ENCODE measurements around the gene ATCAY. TPM values are rescaled to one million over a fixed set of nuclear protein-coding genes. Genes with fewer than 3 reads are reported as not detected.

The ATCAY gene
- polyA plus RNA-seq, 3 donors, result not detected

DNA sequence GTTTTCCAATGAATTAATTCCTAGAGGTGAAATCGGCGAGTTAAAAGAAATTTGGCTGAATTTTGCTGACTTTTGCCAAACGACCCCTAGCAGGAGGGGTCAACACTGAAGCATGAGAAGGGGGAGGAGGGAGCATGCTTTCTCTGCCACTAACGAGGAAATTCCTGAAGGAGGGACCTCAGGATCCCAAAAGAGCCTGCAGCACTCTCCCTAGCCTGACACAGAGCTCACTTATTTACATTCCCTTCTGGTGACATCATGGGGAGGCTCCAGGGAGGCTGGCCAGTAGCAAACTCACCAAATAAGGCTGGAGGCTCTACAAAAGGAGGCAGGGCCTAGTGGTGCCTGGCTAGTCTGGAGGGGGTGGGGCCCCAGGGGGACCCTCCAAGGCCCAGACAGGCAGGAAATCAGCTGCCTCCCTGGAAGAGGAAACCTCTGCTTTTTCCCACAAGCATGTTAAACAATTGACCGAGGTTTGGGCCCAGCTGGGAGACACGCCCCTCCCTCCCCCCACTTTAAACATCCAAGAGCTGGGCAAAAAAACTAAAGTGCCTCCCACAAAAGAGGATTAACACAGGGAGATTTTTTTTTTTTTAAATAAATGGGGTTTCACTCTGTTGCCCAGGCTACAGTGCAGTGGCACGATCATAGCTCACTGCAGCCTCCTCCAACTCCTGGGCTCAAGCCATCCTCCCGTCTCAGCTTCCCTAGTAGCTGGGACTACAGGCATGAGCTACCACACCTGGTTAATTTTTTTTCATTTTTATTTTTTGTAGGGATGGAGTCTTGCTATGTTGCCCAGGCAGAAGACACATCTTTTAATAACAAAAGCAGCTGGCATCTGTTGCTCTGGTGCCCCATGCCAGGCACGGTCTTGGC, 88.3 kb downstream of the ATCAY start:
- Histone ChIP-seq H3K4me2 (replicated peaks; ENCODE audit: extremely low read depth, low read length, poor library complexity, severe bottlenecking) (no peak overlapping the region), H3K36me3 (replicated peaks in 1 of 2; ENCODE audit: control insufficient read depth in 1 of 2, insufficient read depth in 2 of 2, low read length in 2 of 2) (peaks cover 47 to 58% of the 10 kb centered on the region in 2 donors)

More for the DNA sequence above, 88.3 kb downstream of the ATCAY start:
- Mint-ChIP-seq H3K27me3 (ENCODE audit: low read depth in 3 of 3) (peaks cover 0 to 2% (median 2%) of the 10 kb centered on the region in 3 donors), H3K4me3 (no peak overlapping the region), H3K9me3 (no peaks in the 10 kb centered on the region), H3K27ac (peak overlapping the region in 2 of 7 donors; percentile 26 to 40), H3K36me3 (peaks cover 34 to 56% of the 10 kb centered on the region in 2 donors), H3K4me1 (peaks cover 16% of the 10 kb centered on the region)
- H3K79me2 ChIP-seq (ENCODE audit: insufficient read depth, low read length), result peaks cover 37% of the 10 kb centered on the region
- TF ChIP-seq, protein P1, sequence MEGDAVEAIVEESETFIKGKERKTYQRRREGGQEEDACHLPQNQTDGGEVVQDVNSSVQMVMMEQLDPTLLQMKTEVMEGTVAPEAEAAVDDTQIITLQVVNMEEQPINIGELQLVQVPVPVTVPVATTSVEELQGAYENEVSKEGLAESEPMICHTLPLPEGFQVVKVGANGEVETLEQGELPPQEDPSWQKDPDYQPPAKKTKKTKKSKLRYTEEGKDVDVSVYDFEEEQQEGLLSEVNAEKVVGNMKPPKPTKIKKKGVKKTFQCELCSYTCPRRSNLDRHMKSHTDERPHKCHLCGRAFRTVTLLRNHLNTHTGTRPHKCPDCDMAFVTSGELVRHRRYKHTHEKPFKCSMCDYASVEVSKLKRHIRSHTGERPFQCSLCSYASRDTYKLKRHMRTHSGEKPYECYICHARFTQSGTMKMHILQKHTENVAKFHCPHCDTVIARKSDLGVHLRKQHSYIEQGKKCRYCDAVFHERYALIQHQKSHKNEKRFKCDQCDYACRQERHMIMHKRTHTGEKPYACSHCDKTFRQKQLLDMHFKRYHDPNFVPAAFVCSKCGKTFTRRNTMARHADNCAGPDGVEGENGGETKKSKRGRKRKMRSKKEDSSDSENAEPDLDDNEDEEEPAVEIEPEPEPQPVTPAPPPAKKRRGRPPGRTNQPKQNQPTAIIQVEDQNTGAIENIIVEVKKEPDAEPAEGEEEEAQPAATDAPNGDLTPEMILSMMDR (IDR thresholded peaks at IDR 0.05), result no peak
- no peak for DNase-seq
- no peaks in the 10 kb centered on the region for H3K9me3 ChIP-seq (replicated peaks in 1 of 2; ENCODE audit: control insufficient read depth in 1 of 2, insufficient read depth in 1 of 2, low read length in 2 of 2)
- 72% methylated on average over 4 of the region's 9 CpGs for WGBS (ENCODE audit: insufficient coverage)
- H3K27me3 ChIP-seq (ENCODE audit: control insufficient read depth in 2 of 2, insufficient read depth in 2 of 2, low read length in 2 of 2), result no peaks in the 10 kb centered on the region
- no peak overlapping the region for H3K9ac ChIP-seq (ENCODE audit: insufficient read depth, low read length, poor library complexity, severe bottlenecking)
- peaks cover 11 to 20% of the 10 kb centered on the region in 2 donors for H3K4me1 ChIP-seq (ENCODE audit: control insufficient read depth in 1 of 2, insufficient read depth in 2 of 2, low read length in 2 of 2)
- no peak overlapping the region for H3K27ac ChIP-seq (ENCODE audit: low read depth in 1 of 2, low read length in 2 of 2)
- intact Hi-C loops (cut with micrococcal nuclease), result no loop called here
- H3K4me3 ChIP-seq (replicated peaks in 1 of 3; ENCODE audit: low read depth in 2 of 3, low read length in 3 of 3), result no peak overlapping the region
- H4K20me1 ChIP-seq (ENCODE audit: insufficient read depth, low read length), result peaks cover 38% of the 10 kb centered on the region
- H2AFZ ChIP-seq (ENCODE audit: insufficient read depth, low read depth, low read length, poor library complexity, severe bottlenecking), result no peak overlapping the region
